A549 treated with DMSO at 1 μM for 4 hours (cell line): ENCODE data around the gene CD209. TPM values are rescaled to one million over a fixed set of nuclear protein-coding genes. Genes with fewer than 3 reads are reported as not detected.

ENCODE experiments used
- total RNA-seq: library from RNA; stranded (reverse); fragments of 200-300 nt; extraction: Qiagen RNA extraction; gene quantifications from 5 replicates; pipeline ENCODE4 v1.2.3, GENCODE V29; 2022; ENCODE audit warnings: low read depth

CD209 gene, protein sequence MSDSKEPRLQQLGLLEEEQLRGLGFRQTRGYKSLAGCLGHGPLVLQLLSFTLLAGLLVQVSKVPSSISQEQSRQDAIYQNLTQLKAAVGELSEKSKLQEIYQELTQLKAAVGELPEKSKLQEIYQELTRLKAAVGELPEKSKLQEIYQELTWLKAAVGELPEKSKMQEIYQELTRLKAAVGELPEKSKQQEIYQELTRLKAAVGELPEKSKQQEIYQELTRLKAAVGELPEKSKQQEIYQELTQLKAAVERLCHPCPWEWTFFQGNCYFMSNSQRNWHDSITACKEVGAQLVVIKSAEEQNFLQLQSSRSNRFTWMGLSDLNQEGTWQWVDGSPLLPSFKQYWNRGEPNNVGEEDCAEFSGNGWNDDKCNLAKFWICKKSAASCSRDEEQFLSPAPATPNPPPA
- not detected in 5 replicates for total RNA-seq

DNA sequence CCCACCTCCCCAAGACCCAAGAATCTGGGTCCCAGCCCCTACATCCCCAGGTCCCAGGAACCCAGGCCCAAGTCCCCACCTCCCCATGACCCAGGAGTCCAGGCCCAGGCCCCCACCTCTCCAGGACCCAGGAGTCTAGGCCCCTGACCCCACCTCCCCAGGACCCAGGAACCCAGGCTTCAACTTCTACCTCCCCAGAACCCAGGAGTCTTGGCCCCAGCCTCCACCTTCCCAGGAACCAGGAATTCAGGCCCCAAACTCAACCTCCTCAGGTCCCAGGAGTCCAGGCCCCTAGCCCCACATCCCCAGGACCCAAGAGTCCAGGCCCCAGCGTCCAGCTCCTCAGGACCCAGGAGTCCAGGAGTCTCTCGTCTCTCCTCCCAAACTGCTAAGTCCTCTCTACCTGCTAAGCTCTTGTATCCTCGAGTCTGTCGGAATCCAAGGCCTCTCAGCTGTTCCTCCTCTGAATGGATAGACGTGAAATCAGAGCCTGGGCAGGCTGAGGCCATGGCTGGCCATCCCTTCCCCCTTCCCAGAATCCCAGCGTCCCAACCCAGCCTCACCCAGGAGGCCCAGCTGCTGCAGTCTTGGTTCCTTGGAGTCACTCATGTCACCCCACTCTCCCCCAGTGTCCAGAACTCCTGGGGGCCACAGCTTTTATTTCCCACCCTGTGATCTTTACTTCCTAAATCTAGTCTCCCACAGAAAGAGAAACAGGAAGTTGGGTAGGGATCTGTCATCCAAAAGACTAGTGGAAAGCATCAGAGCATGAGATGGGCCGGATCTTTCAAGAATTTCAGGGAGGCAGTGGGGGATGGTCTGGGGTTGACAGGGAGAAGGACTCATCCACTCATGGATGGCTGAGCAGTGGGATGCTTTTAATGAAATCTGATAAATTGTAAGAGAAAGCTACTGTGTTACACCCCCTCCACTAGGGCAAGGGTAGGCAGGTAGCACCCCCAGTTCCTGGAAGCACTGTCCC lies at the start of gene CD209:
Gene CD209 (minus strand): TSS at position 632 of the 982 bp plus-strand sequence. CDS start 23 bp downstream, at position 609.

GRCh38 chr19:7762719-7763293 lies 15.5 kb upstream of the CD209 start, which contains the start of gene CLEC4M:
CLEC4M (plus strand) TSS chr19:7763243; CDS start chr19:7763267, 24 bp downstream.

DNA sequence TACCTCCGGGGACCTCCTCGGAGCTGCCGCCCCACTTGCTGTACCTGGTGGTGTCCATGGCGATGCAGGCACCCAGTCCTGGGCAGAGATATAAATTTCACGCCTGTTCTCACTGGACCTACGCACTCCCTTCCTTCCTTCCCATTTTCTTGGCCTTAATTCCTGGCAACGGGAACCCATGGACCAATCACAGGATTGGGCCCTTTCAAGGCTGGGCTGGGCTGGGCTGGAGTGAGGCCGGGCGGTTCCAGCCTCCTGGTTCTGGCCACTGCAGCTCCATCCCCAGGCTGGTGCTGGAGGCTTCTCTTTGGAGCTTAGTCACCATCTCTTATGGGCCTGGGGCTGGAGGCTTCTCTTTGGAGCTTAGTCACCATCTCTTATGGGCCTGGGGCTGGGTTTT lies 15.3 kb downstream of the CD209 start, which contains the start of gene CLEC4G:
Gene CLEC4G (minus strand): TSS at position 66 of the 400 bp plus-strand sequence. CDS start 8 bp downstream, at position 58.

GRCh38 chr19:7701654-7702457 lies 45.5 kb downstream of the CD209 start, which contains the start of gene FCER2:
FCER2 (minus strand) TSS chr19:7702131; CDS start chr19:7699760, 2,371 bp downstream.

Other genes with a start within 250 kb of the CD209 start
- 14.7 to 21.4 TPM (median 16.0 TPM) in 5 replicates for gene ZNF358, start 231.4 kb downstream of the CD209 start, total RNA-seq
- gene MCOLN1, start 224.9 kb downstream of the CD209 start, total RNA-seq, result 9.9 to 15.7 TPM (median 11.8 TPM) in 5 replicates
- gene PNPLA6, start 211.8 kb downstream of the CD209 start, total RNA-seq, result 32.5 to 42.9 TPM (median 34.6 TPM) in 5 replicates
- 2.5 to 4.6 TPM (median 4.1 TPM) in 5 replicates for gene CAMSAP3, start 151.7 kb downstream of the CD209 start, total RNA-seq
- gene XAB2, start 118.0 kb downstream of the CD209 start, total RNA-seq, result 22.3 to 28.5 TPM (median 25.5 TPM) in 5 replicates
- gene PET100, start 117.7 kb downstream of the CD209 start, total RNA-seq, result 44.0 to 65.6 TPM (median 46.6 TPM) in 5 replicates
- not detected in 5 replicates for gene PCP2, start 113.8 kb downstream of the CD209 start, total RNA-seq
- 36.6 to 42.0 TPM (median 39.7 TPM) in 5 replicates for gene STXBP2, start 110.4 kb downstream of the CD209 start, total RNA-seq
- gene RETN, start 78.5 kb downstream of the CD209 start, total RNA-seq, result not detected in 5 replicates
- not detected in 5 replicates for gene MCEMP1, start 70.4 kb downstream of the CD209 start, total RNA-seq
- 43.8 to 95.6 TPM (median 89.8 TPM) in 5 replicates for gene TRAPPC5, start 66.7 kb downstream of the CD209 start, total RNA-seq
- not detected in 5 replicates for gene FCER2, start 45.4 kb downstream of the CD209 start, total RNA-seq
- not detected in 5 replicates for gene CLEC4G, start 15.4 kb downstream of the CD209 start, total RNA-seq
- 0.06 TPM in 1 of 5 replicates, not detected in the others for gene CLEC4M, start 15.7 kb upstream of the CD209 start, total RNA-seq
- gene EVI5L, start 82.7 kb upstream of the CD209 start, total RNA-seq, result 1.3 to 1.7 TPM (median 1.5 TPM) in 5 replicates
- 0.20 to 0.48 TPM (median 0.34 TPM) in 5 replicates for gene PRR36, start 126.9 kb upstream of the CD209 start, total RNA-seq
- gene LRRC8E, start 141.0 kb upstream of the CD209 start, total RNA-seq, result 6.1 to 8.9 TPM (median 7.1 TPM) in 5 replicates
- 11.8 to 18.7 TPM (median 16.9 TPM) in 5 replicates for gene MAP2K7, start 156.3 kb upstream of the CD209 start, total RNA-seq
- 0.52 to 1.8 TPM (median 1.7 TPM) in 5 replicates for gene TGFBR3L, start 167.3 kb upstream of the CD209 start, total RNA-seq
- gene SNAPC2, start 172.8 kb upstream of the CD209 start, total RNA-seq, result 19.9 to 29.9 TPM (median 28.1 TPM) in 5 replicates
- 10.0 to 22.5 TPM (median 17.0 TPM) in 5 replicates for gene CTXN1, start 178.6 kb upstream of the CD209 start, total RNA-seq
- gene TIMM44, start 196.1 kb upstream of the CD209 start, total RNA-seq, result 23.8 to 33.8 TPM (median 29.2 TPM) in 5 replicates